Lower leg skin (tissue), 3 donors: ENCODE measurements around the gene AKT2.

Source experiments
- POLR2A ChIP-seq, 2 donors: fragments of 450-650 bp; IDR thresholded peaks; one replicate each; pipeline ENCODE4 v1.6.1; 2016 to 2017; ENCODE audit warnings: antibody characterized with exemption in 2 of 2, mild to moderate bottlenecking in 1 of 2, moderate library complexity in 1 of 2
- TF ChIP-seq, protein P1 (sequence below), 3 donors: fragments of 450-650 bp; IDR thresholded peaks; one replicate each; pipeline ENCODE4 v1.5.1; 2016; ENCODE audit warnings: antibody characterized with exemption in 3 of 3, mild to moderate bottlenecking in 3 of 3, moderate library complexity in 2 of 3

DNA sequence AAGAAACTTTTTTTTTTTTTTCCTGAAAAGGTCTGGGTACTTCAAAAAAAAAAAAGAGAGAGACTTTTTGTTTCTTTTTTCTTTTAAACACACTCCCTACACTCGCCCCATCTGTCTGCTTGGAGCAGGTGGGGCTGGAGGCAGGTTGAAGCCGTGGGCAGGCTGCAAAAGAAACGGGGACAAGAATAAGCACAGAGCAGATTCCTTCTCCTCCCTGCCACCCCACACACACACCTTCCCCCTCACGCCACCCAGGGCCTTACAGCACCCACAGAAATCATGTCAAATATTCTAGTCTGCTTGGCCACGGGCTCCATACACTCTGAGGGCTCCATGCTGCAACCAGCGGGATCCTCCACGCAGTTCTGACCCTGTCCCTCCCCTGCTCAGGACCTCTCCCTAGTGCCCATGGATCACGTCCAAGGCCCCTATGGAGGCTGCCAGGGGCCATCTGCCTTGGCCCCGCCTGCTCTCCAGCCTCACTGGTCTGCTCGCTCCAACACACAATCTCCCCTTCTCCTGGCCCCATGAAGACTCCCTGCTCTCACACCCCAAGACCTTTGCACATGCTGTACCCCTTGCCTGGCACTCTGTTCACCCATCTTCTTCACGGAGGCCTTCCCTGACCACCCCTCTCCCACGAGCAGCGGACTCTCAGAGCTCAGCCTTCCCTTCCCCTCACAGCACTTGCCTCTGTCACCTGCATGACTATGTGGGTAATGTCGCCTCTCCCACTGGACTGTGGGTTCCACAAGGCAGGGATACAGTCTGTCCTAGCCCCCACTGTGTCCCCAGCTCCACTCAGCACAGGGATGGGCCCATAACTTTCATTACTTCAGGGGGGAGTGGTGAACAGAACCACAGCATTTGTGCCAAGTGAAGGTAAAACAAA lies 11.4 kb downstream of the AKT2 start:
- TF ChIP-seq, protein P1, sequence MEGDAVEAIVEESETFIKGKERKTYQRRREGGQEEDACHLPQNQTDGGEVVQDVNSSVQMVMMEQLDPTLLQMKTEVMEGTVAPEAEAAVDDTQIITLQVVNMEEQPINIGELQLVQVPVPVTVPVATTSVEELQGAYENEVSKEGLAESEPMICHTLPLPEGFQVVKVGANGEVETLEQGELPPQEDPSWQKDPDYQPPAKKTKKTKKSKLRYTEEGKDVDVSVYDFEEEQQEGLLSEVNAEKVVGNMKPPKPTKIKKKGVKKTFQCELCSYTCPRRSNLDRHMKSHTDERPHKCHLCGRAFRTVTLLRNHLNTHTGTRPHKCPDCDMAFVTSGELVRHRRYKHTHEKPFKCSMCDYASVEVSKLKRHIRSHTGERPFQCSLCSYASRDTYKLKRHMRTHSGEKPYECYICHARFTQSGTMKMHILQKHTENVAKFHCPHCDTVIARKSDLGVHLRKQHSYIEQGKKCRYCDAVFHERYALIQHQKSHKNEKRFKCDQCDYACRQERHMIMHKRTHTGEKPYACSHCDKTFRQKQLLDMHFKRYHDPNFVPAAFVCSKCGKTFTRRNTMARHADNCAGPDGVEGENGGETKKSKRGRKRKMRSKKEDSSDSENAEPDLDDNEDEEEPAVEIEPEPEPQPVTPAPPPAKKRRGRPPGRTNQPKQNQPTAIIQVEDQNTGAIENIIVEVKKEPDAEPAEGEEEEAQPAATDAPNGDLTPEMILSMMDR (IDR thresholded peaks at IDR 0.05): no peak
- no peak for TF ChIP-seq POLR2A (IDR thresholded peaks at IDR 0.05)
